GM19372 (cell line): Measurements from ENCODE around the gene OR10J5.
"Not testable (repeated sequence)": the region's sequence is repeated elsewhere in the genome, so short reads cannot be mapped to it uniquely, and the experiment has no call there.

ENCODE experiments used
- ATAC-seq: cut with Tn5 transposase; IDR thresholded peaks from one replicate; pipeline ENCODE4 v1.9.1; 2021; ENCODE audit warnings: mild to moderate bottlenecking, low read depth, moderate library complexity; ENCODE audit not compliant: unreplicated experiment

Gene OR10J5, protein sequence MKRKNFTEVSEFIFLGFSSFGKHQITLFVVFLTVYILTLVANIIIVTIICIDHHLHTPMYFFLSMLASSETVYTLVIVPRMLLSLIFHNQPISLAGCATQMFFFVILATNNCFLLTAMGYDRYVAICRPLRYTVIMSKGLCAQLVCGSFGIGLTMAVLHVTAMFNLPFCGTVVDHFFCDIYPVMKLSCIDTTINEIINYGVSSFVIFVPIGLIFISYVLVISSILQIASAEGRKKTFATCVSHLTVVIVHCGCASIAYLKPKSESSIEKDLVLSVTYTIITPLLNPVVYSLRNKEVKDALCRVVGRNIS

DNA sequence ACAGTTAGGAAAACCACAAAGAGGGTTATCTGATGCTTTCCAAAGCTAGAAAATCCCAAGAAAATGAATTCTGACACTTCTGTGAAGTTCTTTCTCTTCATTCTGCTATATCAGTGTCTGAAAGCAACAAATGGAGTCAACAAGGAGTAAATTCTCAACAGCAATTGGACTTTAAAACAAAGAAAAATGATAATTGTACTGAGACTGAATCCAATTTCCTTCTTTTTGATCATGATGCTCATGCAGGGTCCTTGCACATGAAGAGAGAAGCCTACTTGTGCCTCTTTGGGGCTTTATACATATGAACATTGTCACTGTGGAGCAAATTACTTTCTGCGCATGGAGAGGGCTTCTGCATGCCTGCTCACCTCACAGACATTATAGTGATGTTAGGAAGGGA is at the start of gene OR10J5:
Gene OR10J5, minus strand, starts transcription at position 101 of the 400 bp plus-strand sequence. Its CDS starts 0 bp downstream, at position 101.
- ATAC-seq: no peak

DNA sequence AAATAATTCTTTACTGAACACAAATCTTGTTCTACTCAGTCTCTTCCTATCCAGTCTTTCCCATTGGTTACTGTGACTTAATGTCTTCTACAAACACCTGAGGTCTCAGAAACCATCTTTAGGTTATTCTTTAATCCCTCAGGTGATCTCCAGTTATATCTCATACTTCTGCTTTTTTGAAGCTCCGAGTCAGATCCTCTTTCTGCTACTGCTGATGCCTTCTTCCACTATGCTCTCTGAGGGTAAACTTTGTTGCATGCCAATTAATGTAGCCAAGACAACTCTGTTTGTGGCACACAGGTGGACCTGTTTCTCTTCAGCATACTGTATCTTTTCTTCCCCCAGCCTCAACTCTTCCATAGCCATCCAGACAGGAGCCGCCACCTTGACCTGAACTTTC is 48.7 kb upstream of the OR10J5 start:
- no peak for ATAC-seq

DNA sequence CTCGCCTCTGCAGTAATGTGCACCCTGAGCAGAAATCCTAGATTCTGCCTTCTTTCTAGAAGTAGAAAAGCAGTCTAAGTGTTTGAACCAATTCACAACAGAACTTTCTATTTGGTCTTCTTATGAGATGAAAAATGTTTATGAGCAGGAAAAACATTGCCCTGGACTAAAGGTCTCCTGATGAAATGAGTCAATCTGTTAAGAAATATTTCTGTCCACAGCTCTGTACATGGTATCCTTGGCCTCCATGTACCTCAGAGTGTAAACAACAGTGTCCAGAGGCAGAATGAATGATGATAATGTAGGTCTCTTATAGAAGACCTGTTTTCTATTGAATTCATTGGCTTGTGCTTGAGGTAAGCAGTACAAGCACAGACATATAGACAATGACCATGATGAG is 45.6 kb upstream of the OR10J5 start:
- ATAC-seq: no peak

DNA sequence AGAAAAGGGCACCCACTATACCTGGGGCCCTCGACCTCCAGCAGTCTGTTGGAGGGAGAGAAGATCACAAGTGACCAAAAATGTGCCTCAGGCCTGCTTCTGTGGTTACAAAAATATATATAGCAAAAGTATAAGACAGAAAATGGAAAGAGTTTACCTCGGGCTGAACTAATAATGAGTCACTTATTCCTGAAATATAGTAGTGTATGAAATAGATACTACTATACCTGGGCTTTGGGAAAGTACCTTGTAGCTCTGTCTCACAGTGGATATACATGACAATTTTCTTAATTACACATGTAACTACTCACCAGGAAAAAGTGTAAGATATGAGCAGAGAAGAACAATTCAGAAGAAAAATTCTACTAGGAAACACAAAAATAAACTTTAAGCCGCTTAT is 44.5 kb upstream of the OR10J5 start:
- peak; percentile 65 for ATAC-seq

DNA sequence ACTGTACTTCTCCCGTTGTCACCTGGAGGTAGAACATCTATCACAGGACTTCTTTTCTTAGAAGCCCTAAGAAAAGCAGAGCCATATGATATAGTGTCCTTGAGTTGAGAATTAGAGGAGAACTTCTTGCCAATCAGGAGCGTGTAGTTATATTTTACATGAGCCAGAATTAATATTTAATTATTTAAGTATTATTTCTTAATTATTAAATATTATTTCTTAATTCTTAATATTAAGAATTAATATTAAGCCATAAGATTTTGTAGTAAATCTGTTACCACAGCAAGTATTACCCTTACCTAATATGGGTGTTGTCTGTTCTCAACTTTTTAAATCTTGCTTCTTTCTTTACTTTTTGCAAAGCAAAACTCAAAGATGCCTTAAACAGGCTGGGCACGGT is 41.6 kb upstream of the OR10J5 start:
- no peak for ATAC-seq

DNA sequence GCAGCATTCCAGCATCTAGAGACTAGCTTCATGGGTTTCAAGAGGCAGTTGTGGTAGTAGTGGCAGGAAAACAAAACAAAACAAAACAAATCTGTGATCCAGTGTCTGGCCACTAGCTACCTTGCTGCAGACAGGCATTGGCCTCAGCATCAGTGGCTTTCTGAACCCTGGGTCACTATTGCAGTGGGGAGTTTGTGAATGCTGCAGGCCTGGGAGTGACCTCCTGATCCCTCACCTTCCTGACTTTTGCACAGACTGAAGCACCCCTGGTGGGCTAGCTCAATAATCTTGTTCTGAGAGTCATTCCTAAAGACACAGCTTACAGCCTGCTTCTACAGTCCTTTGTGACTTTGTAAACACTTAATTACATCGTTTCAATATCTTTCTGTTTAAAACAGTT is 26.9 kb upstream of the OR10J5 start:
- ATAC-seq: no peak

DNA sequence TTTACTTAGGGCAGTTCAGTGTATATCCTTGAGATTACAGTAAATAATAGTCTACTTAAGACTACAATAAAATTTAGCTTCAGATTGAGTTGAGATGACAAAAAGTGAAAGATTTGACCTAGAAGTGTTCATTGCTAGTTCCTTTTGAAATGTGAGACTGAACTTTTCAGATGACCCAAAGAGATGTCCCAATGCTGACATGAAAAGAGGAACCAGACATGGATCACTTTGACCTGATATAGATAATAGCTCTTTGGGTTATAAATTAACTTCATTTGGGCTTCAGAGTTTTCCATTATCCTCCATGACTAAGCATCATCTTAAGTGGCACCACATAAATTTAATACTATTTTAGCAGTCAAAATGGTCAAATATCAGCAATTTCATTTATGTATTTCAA is 25.7 kb upstream of the OR10J5 start:
- ATAC-seq: no peak

DNA sequence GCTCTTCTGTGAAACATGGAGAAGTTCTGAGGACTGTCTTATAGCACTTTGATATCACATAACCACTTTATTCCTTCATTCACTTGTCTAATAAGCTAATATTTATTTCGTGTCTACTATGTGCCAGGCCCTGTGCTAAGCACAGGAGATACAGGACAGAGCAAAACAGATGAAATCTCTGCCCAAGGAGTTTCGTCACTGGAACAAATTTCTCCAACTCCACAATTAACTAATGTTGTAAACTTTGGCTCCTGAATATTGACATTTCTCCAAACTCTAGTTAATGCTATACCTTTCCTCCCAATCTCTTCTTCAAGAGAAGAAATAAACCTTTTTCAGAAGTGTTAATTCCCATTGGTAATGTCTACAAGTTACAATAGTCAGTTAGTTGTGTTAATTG is 24.8 kb upstream of the OR10J5 start:
- ATAC-seq: no peak

DNA sequence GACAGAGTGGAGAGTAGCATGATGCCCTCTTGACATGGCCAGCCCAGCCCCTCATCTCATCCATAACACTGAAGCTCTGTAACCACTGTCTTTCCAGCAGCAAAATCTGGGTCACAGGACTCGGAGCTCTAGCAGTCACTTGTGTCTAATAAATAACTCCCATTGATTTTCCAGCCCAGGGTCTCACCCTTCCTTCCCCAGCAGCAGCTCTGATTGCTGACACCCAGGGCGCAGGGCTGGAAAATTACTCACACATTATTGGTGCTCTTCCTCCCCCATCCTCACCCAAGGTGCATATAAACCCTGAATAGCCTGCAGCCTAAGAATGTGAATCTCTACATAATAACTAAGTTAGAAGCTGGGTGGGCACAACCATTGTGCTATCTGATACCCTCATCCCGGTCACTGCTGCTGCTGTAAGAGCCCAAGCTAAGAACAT is 21.1 kb upstream of the OR10J5 start:
- ATAC-seq: no peak

DNA sequence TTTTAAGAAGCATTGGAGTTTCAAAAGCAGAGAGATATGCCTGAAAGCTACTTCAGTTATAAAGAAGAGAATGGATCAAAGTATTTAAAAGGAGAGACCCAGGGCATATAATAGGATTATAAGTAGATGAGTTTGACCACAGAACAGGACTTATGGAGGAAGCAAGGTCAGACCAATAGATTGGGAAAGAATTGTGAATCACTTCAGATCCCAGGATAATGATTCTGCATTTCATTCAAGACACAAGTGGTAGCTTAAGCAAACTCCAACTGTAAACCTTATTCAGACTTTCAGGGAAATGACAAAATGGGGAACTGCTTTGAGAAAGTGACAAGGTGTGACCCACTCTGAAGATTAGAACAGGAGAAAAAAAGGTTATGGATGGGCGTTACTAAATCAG is 18.9 kb upstream of the OR10J5 start:
- no peak for ATAC-seq

DNA sequence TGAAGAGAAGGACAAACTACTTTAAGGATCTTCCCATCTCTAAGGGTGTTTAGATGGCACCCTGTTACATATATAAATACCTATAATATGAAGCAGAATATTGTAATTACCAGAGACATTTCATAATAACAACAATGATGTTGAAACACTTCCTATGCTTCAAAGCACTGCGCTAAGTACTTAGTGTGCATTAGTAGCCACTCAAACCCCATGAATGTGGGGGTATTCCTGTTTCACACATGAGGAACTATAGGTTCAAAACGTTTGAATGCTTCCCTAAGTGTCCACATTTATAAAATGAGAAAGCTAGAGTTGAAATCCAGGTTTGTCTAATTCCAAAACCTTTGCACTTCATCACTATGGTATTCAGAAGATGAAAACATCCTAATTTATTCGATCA is 18.5 kb upstream of the OR10J5 start:
- ATAC-seq: no peak

DNA sequence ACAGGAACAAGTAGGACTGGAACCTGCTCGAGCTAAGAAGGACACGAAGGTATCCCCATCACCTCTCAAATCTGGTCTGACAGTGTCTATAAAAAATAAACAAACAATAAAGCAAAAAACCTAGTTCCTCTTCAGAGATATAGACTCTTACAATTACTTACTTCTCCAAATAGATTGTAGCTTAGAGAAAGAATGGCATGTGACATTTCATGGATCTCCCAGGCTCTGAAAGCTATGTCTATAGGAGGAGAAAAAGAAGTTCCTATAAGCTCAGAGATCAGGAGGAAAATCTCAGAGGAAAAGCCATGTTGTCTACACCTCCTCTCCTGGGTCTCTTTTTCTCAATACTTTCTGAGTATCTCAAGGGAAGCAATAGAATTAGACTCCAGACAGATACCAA is 12.3 kb upstream of the OR10J5 start:
- no peak for ATAC-seq

DNA sequence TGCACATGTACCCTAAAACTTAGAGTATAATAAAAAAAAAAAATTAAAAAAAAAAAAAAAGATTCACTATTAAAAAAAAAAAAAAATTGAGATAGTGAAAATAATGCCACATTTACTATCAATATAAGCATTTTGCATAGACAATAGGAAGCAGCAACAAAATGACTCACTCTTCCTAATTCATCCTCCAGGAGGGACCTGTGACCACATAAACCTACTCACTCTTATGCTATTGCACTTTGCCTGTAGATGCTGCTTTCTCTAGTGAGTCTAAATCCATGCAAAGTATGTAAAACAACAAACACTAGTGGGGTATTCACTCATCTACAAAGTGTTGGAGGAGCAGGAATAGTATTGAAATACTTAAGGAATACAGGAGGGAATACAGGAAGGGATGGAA is 2.9 kb downstream of the OR10J5 start:
- ATAC-seq: no peak

DNA sequence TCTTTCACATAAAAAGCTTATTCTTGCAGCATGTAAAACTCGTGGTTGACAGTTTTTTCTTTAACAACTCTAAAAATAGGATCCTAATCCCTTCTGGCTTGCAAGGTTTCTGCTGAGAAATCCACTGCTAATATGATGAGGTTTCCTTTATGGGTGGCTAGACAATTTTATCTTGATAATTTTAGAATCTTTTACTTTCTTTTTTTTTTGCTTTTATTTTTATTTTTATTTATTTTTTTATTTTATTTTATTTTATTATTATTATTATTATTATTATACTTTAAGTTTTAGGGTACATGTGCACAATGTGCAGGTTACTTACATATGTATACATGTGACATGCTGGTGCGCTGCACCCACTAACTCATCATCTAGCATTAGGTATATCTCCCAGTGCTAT is 11.0 kb downstream of the OR10J5 start:
- not testable (repeated sequence) for ATAC-seq

DNA sequence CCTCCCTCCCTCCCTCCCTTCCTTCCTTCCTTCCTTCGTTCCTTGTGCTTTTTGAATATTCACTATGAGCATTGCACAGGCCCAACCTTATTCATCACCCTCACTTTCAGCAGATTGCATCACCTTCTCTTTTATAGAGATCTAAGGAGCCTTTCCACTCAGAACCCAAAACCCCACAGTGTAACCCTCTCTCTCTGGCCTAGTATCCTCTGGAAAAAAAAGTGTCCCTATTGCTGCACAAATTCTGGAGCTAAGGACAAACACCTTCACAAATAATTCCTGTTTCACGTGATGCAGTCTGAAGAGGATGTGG is 25.6 kb downstream of the OR10J5 start:
- no peak for ATAC-seq

DNA sequence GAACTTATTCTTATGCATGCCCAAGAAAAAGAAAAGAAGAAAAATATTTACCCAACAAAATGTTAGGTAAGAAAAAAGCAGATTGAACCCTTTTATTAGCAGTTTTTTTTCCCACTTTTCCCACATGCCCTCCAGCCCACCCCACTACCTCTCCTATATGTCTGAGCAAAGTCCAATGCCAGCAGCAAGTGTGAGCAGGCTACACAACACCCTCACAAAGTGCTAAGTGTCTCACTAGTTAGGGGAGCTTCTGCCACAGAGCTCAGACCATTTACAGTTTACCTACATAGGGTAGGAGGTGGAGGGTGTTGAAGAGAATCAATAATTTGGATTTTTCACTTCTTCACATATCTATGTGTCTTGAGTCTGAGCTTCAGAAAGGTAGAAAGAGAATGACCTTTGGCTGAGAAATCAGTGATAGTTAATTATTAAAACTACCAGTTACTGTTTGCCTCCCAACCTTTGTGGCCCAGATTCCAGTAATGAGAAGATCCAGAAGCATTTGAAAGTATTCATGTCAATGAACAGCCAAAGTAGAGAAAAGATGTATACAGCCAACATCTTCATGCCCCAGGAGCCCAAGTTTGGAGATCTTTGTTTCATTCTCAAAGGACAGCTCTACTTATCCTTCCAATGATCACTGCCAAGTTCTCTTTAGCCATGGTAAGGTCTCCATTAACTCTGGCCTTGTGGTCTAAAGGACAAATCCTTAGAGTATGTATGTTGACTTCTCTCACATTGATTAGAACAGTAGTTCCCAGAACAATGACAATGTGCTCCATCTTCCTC is 26.2 kb downstream of the OR10J5 start:
- ATAC-seq: no peak

DNA sequence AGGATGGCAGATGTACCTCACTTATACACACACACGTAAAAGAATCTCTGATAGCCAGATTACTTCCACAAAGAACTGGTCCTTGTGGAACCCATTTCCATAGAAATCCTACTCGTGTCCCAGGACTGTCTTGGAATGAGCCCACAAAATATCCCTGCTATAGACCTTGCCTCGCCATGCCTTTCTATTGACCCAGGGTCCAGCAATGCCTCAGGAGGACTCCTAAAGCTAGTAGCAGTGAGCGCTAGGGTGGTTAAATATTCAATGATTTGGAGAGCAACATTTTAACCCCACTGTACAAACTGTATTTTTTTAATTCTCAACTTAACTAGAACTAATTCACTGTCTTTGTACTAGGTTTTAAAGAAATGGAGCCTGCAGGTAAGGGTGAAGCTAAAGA is 26.9 kb downstream of the OR10J5 start:
- no peak for ATAC-seq

DNA sequence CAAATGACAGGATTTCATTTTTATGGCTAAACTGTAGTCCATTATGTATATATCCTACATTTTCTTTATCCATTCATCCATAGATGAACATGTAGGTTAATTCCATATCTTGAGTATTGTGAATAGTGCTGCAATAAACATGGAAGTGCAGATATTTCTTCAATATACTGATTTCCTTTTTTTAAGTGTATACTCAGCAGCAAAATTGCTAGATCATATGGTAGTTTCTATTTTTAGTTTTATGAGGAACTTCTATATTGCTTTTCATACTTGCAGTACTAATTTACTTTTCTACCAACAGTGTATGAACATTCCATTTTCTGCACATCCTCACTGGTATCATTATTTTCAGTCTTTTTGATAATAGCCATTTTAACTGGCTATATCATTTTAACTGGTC is 30.1 kb downstream of the OR10J5 start:
- no peak for ATAC-seq

DNA sequence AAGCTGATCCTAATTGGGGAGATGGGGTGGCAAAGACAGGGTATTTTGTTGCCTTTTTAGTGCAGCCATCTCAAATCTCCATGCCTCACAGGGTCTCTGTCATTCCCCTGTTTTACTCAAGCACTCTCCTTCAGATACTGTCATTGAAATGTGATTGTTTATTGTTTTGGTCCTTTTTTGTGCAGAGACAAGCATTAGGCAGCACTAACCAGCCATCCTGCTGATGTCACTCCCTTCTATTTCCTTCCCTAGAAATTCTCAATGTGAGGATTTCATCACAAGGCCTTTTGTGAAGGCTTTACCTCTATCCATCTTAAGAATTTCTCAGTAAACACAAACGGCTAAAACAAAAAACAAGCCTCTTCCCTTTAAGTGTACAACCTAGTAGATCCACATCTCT is 34.7 kb downstream of the OR10J5 start:
- no peak for ATAC-seq

DNA sequence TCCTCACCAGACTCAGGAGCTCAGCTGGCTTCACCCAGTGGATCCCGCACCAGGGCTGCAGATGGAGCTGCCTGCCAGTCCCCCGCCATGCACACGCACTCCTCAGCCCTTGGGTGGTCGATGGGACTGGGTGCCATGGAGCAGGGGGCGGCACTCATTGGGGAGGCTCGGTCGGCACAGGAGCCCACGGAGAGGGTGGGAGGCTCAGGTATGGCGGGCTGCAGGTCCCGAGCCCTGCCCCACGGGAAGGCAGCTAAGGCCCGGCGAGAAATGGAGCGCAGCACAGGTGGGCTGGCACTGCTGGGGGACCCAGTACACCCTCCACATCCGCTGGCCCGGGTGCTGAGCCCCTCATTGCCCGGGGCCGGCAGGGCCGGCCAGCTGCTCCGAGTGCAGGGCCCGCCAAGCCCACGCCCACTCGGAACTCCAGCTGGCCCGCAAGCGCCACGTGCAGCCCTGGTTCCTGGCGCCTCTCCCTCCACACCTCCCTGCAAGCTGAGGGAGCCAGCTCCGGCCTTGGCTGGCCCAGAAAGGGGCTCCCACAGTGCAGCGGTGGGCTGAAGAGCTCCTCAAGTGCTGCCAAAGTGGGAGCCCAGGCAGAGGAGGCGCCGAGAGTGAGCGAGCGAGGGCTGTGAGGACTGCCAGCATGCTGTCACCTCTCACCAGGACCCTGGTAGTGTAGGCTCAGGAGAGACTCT is 41.1 kb downstream of the OR10J5 start:
- ATAC-seq: not testable (repeated sequence)

DNA sequence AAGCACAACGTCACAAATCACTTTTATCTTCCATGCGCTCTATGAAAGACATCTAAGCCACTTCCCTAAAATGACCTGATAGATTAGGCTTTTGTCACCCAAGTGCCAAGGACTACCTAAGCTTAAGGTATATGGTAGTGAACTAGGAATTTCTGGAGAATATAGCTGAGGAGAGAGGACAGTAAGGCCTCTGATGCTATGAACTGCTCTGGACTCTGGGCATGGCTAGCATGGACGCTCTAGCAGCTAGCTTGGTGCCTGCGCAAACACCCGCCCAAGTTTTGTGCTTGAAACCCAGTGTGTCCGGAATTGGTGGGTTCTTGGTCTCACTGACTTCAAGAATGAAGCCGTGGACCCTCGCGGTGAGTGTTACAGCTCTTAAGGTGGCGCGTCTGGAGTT is 42.5 kb downstream of the OR10J5 start:
- ATAC-seq: no peak
